ENCODE results near the gene TSPEAR. TPM values are rescaled to one million over a fixed set of nuclear protein-coding genes. Genes with fewer than 3 reads are reported as not detected.
"Not testable (repeated sequence)": the region's sequence is repeated elsewhere in the genome, so short reads cannot be mapped to it uniquely, and the experiment has no call there.

TSPEAR gene
- total RNA-seq, 2 donors from 2014 or later: not detected

- Histone ChIP-seq H3K4me3 (no peak overlapping the region), H3K36me3 (no peaks in the 10 kb centered on the region), H3K9me3 (peaks cover 13% of the 10 kb centered on the region), H3K27ac (no peak overlapping the region), H3K4me1 (ENCODE audit: control insufficient read depth in 1 of 2, low read depth in 2 of 2) (no peaks in the 10 kb centered on the region), H3K27me3 (replicated peaks; ENCODE audit: insufficient read depth) (no peaks in the 10 kb centered on the region)
- DNase-seq (ENCODE audit: low spot score): no peak
- TF ChIP-seq CTCF (IDR thresholded peaks at IDR 0.05): no peak
- ATAC-seq (ENCODE audit: insufficient number of reproducible peaks, low FRiP score, low read depth): no peak
These were observed 132.9 kb downstream of the TSPEAR start for GRCh38 chr21:44578371-44579055.

- no peak for DNase-seq (ENCODE audit: low spot score)
- H3K36me3 ChIP-seq: no peaks in the 10 kb centered on the region
These were observed 135.3 kb downstream of the TSPEAR start for GRCh38 chr21:44576025-44576420.

GRCh38 chr21:44575307-44576024, 135.9 kb downstream of the TSPEAR start:
- Histone ChIP-seq H3K36me3 (no peaks in the 10 kb centered on the region), H3K27me3 (replicated peaks; ENCODE audit: insufficient read depth) (no peaks in the 10 kb centered on the region), H3K4me1 (ENCODE audit: control insufficient read depth in 1 of 2, low read depth in 2 of 2) (no peaks in the 10 kb centered on the region), H3K4me3 (no peak overlapping the region), H3K9me3 (peaks cover 6% of the 10 kb centered on the region), H3K27ac (no peak overlapping the region)
- no peak for TF ChIP-seq CTCF (IDR thresholded peaks at IDR 0.05)
- DNase-seq (ENCODE audit: low spot score) (no peak), ATAC-seq (ENCODE audit: insufficient number of reproducible peaks, low FRiP score, low read depth) (no peak)

More at GRCh38 chr21:44576025-44576420, 135.3 kb downstream of the TSPEAR start:
- no peak for TF ChIP-seq CTCF (IDR thresholded peaks at IDR 0.05)
- Histone ChIP-seq H3K4me3 (no peak overlapping the region), H3K27me3 (replicated peaks; ENCODE audit: insufficient read depth) (no peaks in the 10 kb centered on the region), H3K27ac (no peak overlapping the region), H3K9me3 (peaks cover 7% of the 10 kb centered on the region), H3K4me1 (ENCODE audit: control insufficient read depth in 1 of 2, low read depth in 2 of 2) (no peaks in the 10 kb centered on the region)
- ATAC-seq (ENCODE audit: insufficient number of reproducible peaks, low FRiP score, low read depth): no peak

- Histone ChIP-seq H3K4me3 (no peak overlapping the region), H3K4me1 (ENCODE audit: control insufficient read depth in 1 of 2, low read depth in 2 of 2) (no peaks in the 10 kb centered on the region), H3K27me3 (replicated peaks; ENCODE audit: insufficient read depth) (no peaks in the 10 kb centered on the region), H3K36me3 (no peaks in the 10 kb centered on the region), H3K9me3 (peaks cover 6% of the 10 kb centered on the region), H3K27ac (no peak overlapping the region)
- DNase-seq (ENCODE audit: low spot score) (no peak), ATAC-seq (ENCODE audit: insufficient number of reproducible peaks, low FRiP score, low read depth) (no peak)
- no peak for TF ChIP-seq CTCF (IDR thresholded peaks at IDR 0.05)
These were observed 136.7 kb downstream of the TSPEAR start for GRCh38 chr21:44574457-44575306.

GRCh38 chr21:44573630-44574456, 137.5 kb downstream of the TSPEAR start, which contains the start of gene KRTAP10-4:
Gene KRTAP10-4 (plus strand): TSS chr21:44573729. CDS start chr21:44573759, 30 bp downstream.
- DNase-seq (ENCODE audit: low spot score); H3K27me3 ChIP-seq (replicated peaks; ENCODE audit: insufficient read depth): not testable (repeated sequence)

More at GRCh38 chr21:44573630-44574456, 137.5 kb downstream of the TSPEAR start, which contains the start of gene KRTAP10-4:
- H3K4me1 ChIP-seq (ENCODE audit: control insufficient read depth in 1 of 2, low read depth in 2 of 2); H3K27ac ChIP-seq; ATAC-seq (ENCODE audit: insufficient number of reproducible peaks, low FRiP score, low read depth); H3K4me3 ChIP-seq; H3K36me3 ChIP-seq; H3K9me3 ChIP-seq: not testable (repeated sequence)
